Ovary (tissue), 3 donors: ENCODE data around the gene VARS2.

Experiments used
- CTCF ChIP-seq, 3 donors: fragments of 450-650 bp in 2 of 3; fragments of 200-600 bp in 1 of 3; IDR thresholded peaks; one replicate each; pipeline versions ENCODE4 v1.5.1 to v1.8.0; 2016 to 2022; ENCODE audit warnings: antibody characterized with exemption in 3 of 3, mild to moderate bottlenecking in 1 of 3
- POLR2A ChIP-seq: fragments of 450-650 bp; IDR thresholded peaks from one replicate; pipeline ENCODE4 v1.6.1; 2017; ENCODE audit warnings: antibody characterized with exemption, mild to moderate bottlenecking, moderate library complexity
- donor health status: DM: no; HTN: no; CAD: no.

- TF ChIP-seq CTCF (IDR thresholded peaks at IDR 0.05), result no peak
- no peak for TF ChIP-seq POLR2A
Observed at GRCh38 chr6:30917487-30917886, 3.4 kb downstream of the VARS2 start.
